Mucosa of stomach (tissue), 1 donor: ENCODE data around the gene MIF.
"Not testable (repeated sequence)": the region's sequence is repeated elsewhere in the genome, so short reads cannot be mapped to it uniquely, and the experiment has no call there.

ENCODE experiments used
- H3K27me3 ChIP-seq: one replicate; pipeline ENCODE4 v1.7.0; 2013; ENCODE audit warnings: mild to moderate bottlenecking, low read length; ENCODE audit not compliant: control insufficient read depth, insufficient read depth
- H3K36me3 ChIP-seq: one replicate; pipeline ENCODE4 v1.7.0; 2013; ENCODE audit warnings: low read length; ENCODE audit not compliant: control insufficient read depth, insufficient read depth
- H3K4me1 ChIP-seq: one replicate; pipeline ENCODE4 v1.7.0; 2013; ENCODE audit warnings: mild to moderate bottlenecking, low read length; ENCODE audit not compliant: control insufficient read depth, insufficient read depth
- H3K4me3 ChIP-seq: one replicate; pipeline ENCODE4 v1.7.0; 2013; ENCODE audit warnings: low read length
- H3K9ac ChIP-seq: one replicate; pipeline ENCODE4 v1.7.0; 2013; ENCODE audit warnings: mild to moderate bottlenecking, low read length, moderate library complexity
- H3K9me3 ChIP-seq: one replicate; pipeline ENCODE4 v1.7.0; 2013; ENCODE audit warnings: mild to moderate bottlenecking, low read length, moderate library complexity; ENCODE audit not compliant: control insufficient read depth
- donor health status: Pancreatic carcinoma.

Gene MIF

GRCh38 chr22:23926561-23926960, 32.4 kb downstream of the MIF start:
- Histone ChIP-seq H3K9me3 (no peaks in the 10 kb centered on the region), H3K9ac (no peak overlapping the region), H3K27me3 (no peaks in the 10 kb centered on the region), H3K36me3 (no peaks in the 10 kb centered on the region), H3K4me3 (no peak overlapping the region), H3K4me1 (no peaks in the 10 kb centered on the region)

GRCh38 chr22:23938328-23939016, 44.3 kb downstream of the MIF start:
- Histone ChIP-seq H3K9me3 (no peaks in the 10 kb centered on the region), H3K36me3 (no peaks in the 10 kb centered on the region), H3K4me3 (no peak overlapping the region), H3K9ac (no peak overlapping the region), H3K4me1 (no peaks in the 10 kb centered on the region), H3K27me3 (no peaks in the 10 kb centered on the region)

- Histone ChIP-seq H3K4me3 (no peak overlapping the region), H3K9me3 (no peaks in the 10 kb centered on the region), H3K9ac (no peak overlapping the region), H3K27me3 (no peaks in the 10 kb centered on the region), H3K4me1 (no peaks in the 10 kb centered on the region), H3K36me3 (no peaks in the 10 kb centered on the region)
These were observed 44.8 kb downstream of the MIF start for GRCh38 chr22:23939017-23939357.

GRCh38 chr22:23940166-23940565, 46.0 kb downstream of the MIF start:
- H3K9me3 ChIP-seq, H3K9ac ChIP-seq, H3K4me3 ChIP-seq, H3K36me3 ChIP-seq, H3K27me3 ChIP-seq, H3K4me1 ChIP-seq: not testable (repeated sequence)
